LNCAP (cell line): ENCODE measurements around the gene ABI2.

ENCODE experiments used
- CTCF ChIP-seq: fragments of 450-650 bp; IDR thresholded peaks from 2 replicates; pipeline ENCODE4 v1.5.1; 2017; ENCODE audit warnings: mild to moderate bottlenecking

ABI2 gene

DNA sequence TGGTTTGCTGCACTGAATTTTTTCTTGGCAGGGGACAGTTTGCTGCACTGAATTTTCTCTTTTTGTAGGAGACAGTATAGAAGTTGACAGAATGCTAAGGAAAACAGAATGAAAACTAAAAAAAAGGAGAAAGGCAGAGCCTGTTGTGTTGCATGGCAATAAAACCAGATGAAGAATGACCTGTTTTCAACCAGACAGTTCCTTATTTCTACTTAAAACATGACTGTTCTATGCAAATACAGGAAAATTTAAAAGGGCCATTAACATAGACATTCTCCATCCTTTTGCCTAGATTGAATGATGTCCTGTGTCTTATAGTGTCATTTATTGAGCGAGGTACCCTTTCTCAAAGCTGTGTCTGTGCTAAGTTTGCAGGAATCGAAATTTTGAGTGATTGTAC is 33.3 kb downstream of the ABI2 start:
- TF ChIP-seq CTCF, result no peak

DNA sequence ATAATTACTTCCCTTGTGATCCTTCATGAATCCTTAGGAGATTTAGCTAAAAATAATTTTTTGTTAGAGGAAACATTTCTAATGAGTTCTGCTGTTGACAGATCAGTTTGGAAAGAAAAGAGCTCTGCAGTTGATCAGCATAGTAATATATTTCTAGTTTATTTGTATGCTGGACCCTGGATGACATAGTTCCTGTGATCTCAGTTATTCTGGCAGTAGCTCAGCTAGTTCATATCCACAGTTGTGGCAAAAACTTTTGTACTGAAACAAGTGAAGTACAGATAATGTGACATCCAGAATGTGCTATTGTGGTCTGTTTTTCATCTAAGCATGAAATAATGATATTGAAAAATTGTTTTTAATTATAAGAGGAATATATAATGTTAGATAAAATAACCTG is 33.7 kb downstream of the ABI2 start:
- TF ChIP-seq CTCF, result no peak

DNA sequence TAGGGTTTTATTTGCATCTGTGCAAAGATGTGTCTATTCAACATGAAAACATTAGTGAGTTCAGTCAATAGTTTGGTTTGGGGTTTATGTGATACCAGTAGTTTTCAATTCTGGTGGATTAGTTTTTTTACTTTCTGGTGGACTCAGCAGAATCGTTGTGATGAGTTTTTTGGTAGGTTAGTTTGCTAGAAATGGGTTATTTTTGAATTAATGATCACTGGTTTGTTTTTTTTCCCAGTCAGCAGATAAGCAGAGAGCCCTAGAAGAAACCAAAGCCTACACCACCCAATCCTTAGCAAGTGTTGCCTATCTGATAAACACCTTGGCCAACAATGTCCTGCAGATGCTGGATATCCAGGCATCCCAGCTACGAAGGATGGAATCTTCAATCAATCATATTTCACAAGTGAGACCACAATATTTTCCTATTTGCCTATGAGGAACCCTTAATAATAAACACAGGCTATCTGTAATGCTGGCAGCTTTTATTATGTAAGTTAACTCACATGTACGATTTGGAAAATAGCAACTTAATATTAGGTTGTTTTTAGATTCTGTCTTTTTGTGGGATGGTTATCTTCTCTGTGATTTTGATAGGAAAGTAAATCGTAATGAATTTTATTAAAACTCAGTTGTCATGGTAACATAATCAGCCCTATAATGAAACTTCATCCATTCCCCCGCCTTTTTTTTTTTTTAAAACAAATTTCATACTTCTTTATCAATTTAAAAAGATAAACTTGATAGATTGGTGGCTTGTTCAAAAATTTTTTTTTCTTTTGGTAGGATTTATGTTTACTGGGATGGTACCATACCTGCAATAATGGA is 38.7 kb downstream of the ABI2 start:
- no peak for TF ChIP-seq CTCF

DNA sequence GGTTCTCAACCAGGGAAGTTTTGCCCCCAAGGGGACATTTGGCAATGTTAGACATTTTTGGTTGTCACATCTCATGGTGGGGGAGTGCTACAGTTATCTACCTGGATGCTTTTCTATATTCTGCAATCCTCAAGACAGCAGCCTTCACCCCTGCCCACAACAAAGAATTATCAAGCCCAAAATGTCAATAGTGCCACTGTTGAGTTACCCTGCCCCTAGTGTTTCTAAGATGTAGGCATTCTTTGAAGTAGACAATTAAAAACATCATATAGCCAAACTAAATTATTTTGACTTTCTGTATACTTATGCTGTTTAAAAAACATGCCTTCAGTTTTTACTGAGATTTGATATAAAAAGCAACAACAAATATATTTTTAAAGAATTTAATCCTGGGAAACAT is 48.0 kb downstream of the ABI2 start:
- TF ChIP-seq CTCF, result no peak

DNA sequence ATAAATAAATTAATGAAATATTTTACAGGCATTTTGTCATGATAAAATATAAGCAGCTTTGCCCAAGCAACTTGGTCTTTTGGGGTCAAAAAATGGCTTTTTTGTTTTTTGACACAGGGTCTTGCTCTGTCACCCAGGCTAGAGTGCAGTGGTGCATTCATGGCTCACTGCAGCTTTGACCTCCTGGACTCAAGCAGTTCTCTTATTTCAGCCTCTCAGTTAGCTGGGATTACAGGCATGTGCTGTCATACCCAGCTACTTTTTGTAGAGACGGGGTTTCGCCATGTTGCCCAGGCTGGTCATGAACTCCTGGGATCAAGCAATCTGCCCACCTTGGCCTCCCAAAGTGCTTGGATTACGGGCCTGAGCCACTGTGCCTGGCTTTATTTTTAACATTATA is 51.0 kb downstream of the ABI2 start:
- TF ChIP-seq CTCF, result no peak

DNA sequence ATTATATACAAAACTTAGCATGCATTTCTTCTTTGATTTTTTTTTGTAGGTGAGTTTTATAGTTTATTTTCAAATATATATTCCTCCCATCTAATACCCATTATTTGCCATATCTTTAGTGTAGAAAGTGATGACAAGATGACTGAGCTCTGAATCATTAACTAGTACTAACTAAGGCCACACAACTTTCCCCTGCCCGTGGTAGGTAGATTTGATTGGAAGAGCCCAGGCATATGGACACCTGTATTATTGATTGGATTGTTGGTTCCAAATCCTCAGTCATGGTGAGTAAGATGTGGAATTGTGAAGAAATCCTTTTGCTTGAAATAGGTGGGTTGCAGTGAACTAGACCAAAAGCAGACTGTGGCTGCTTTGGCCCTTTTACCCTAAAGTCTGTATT is 54.8 kb downstream of the ABI2 start:
- TF ChIP-seq CTCF, result no peak

DNA sequence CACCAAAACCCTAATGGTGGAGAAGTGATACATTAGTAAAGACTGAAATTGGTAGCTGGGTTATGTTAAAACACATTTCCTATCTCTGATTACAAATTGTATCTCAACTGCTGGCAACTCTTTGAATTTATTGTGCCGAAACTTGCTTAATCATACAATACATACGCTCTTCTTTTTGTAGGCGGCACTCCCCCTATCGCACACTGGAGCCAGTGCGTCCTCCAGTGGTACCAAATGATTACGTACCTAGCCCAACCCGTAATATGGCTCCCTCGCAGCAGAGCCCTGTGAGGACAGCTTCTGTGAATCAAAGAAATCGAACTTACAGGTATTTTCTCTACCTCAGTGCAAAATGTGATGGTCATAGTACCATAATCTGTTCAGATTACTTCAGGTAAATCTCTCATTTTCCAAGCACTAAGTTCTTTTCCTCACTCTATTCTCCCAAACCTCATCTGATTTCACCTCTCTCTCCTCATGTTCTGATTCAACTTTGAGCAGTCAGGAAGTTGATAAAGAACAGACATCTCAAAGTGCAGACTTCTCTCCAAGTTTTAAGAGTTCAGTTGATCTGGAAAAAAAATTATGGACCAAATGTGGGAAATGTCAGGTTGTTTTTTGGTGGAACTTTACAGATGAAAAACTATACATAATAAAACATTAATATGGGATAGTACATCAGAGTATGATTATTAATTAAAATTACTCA is 66.5 kb downstream of the ABI2 start:
- no peak for TF ChIP-seq CTCF
